ENCODE results near the gene SLC22A2.

GRCh38 chr6:160218810-160219209 lies 39.8 kb downstream of the SLC22A2 start:
- TF ChIP-seq CBX3 (IDR thresholded peaks at IDR 0.05; ENCODE audit: borderline replicate concordance, low read depth) (no peak), POLR2A (IDR thresholded peaks at IDR 0.05; ENCODE audit: low read depth, low read length) (no peak), CBFB (IDR thresholded peaks at IDR 0.05; ENCODE audit: low read depth) (no peak), RCOR1 (conservative IDR thresholded peaks at IDR 0.05; ENCODE audit: low read depth, low read length) (no peak), TAF1 (IDR thresholded peaks at IDR 0.05; ENCODE audit: borderline replicate concordance, low read depth, low read length) (no peak), ELK1 (IDR thresholded peaks at IDR 0.05; ENCODE audit: low read depth, low read length) (no peak), CTCF (IDR thresholded peaks at IDR 0.05 in 2 of 3, conservative IDR thresholded peaks at IDR 0.05 in 1 of 3; ENCODE audit: control insufficient read depth in 2 of 3, extremely low read depth in 1 of 3, insufficient read depth in 1 of 3, low read depth in 3 of 3, low read length in 3 of 3) (no peak), PML (IDR thresholded peaks at IDR 0.05; ENCODE audit: low read length) (no peak)

All from GM12878 (cell line).